HEK293 (cell line): Measurements from ENCODE around the gene COPS3.

Experiments
- CTCF ChIA-PET: fragments of 350-600 bp; formaldehyde crosslinking; extraction: SDS; loops from one replicate; lab custom pipeline; 2021; ENCODE audit warnings: antibody characterized with exemption; lab: Yijun Ruan, JAX
- POLR2A ChIA-PET: fragments of 300-600 bp; formaldehyde crosslinking; extraction: SDS; loops from one replicate; lab custom pipeline; 2020; ENCODE audit warnings: antibody characterized with exemption, inconsistent platforms; lab: Yijun Ruan, JAX
- H3K27ac ChIP-seq: fragments of 200-500 bp; sonication (Bioruptor generic); 2 replicates; pipeline ENCODE4 v1.5.1; 2014; ENCODE audit warnings: low read depth, low read length, control low read depth, inconsistent platforms; ENCODE audit errors: extremely low read depth
- H3K36me3 ChIP-seq, 2 experiments: fragments of 200-500 bp in 1 of 2; sonication (Bioruptor generic) in 1 of 2; 1 replicate in 1 of 2; 2 replicates in 1 of 2; pipeline ENCODE4 v1.5.1; 2014 to 2017; ENCODE audit warnings: inconsistent platforms in 2 of 2, low read length in 2 of 2; ENCODE audit not compliant: control insufficient read depth in 2 of 2, insufficient read depth in 1 of 2
- H3K4me1 ChIP-seq: fragments of 200-500 bp; sonication (Bioruptor generic); 2 replicates; pipeline ENCODE4 v1.5.1; 2014; ENCODE audit warnings: mild to moderate bottlenecking, low read length, inconsistent platforms; ENCODE audit not compliant: control insufficient read depth, insufficient read depth
- H3K4me3 ChIP-seq: 2 replicates; pipeline ENCODE4 v1.5.1; 2011; ENCODE audit warnings: low read depth, mild to moderate bottlenecking, control low read depth, low read length, moderate library complexity
- H3K9me3 ChIP-seq: fragments of 200-500 bp; sonication (Bioruptor generic); 2 replicates; pipeline ENCODE4 v1.5.1; 2014; ENCODE audit warnings: low read depth, low read length, inconsistent platforms; ENCODE audit not compliant: control insufficient read depth, insufficient read depth
- BCL11B ChIP-seq: fragments of 450-650 bp; formaldehyde crosslinking; IDR thresholded peaks from 2 replicates; pipeline ENCODE4 v1.5.1; 2016; ENCODE audit warnings: low read depth, missing biosample characterization, missing genetic modification characterization
- EGR2 ChIP-seq: fragments of 450-650 bp; formaldehyde crosslinking; IDR thresholded peaks from 2 replicates; pipeline ENCODE4 v1.5.1; 2016; ENCODE audit warnings: low read depth, missing biosample characterization, missing genetic modification characterization
- GLI4 ChIP-seq: fragments of 450-650 bp; formaldehyde crosslinking; IDR thresholded peaks from 2 replicates; pipeline ENCODE4 v1.5.1; 2016; ENCODE audit warnings: missing biosample characterization, missing genetic modification characterization
- INSM2 ChIP-seq: fragments of 450-650 bp; formaldehyde crosslinking; IDR thresholded peaks from 2 replicates; pipeline ENCODE4 v1.5.1; 2016; ENCODE audit warnings: missing biosample characterization, missing genetic modification characterization
- KLF7 ChIP-seq: fragments of 450-650 bp; formaldehyde crosslinking; IDR thresholded peaks from 2 replicates; pipeline ENCODE4 v1.5.1; 2016; ENCODE audit warnings: missing biosample characterization, missing genetic modification characterization, borderline replicate concordance
- PATZ1 ChIP-seq: fragments of 450-650 bp; formaldehyde crosslinking; IDR thresholded peaks from 2 replicates; pipeline ENCODE4 v1.5.1; 2016; ENCODE audit warnings: missing biosample characterization, missing genetic modification characterization
- PRDM1 ChIP-seq: fragments of 450-650 bp; formaldehyde crosslinking; IDR thresholded peaks from 2 replicates; pipeline ENCODE4; 2016; ENCODE audit warnings: missing biosample characterization, missing genetic modification characterization
- PRDM2 ChIP-seq: fragments of 450-650 bp; formaldehyde crosslinking; IDR thresholded peaks from 2 replicates; pipeline ENCODE4 v1.5.1; 2016; ENCODE audit warnings: missing biosample characterization, missing genetic modification characterization, borderline replicate concordance
- REPIN1 ChIP-seq: fragments of 450-650 bp; formaldehyde crosslinking; IDR thresholded peaks from 2 replicates; pipeline ENCODE4 v1.5.1; 2017; ENCODE audit warnings: missing biosample characterization, missing genetic modification characterization, low read depth
- SALL2 ChIP-seq: fragments of 450-650 bp; formaldehyde crosslinking; IDR thresholded peaks from 2 replicates; pipeline ENCODE4 v1.5.0; 2017; ENCODE audit warnings: missing biosample characterization, mild to moderate bottlenecking, missing genetic modification characterization, borderline replicate concordance
- ZBTB44 ChIP-seq: fragments of 450-650 bp; IDR thresholded peaks from 2 replicates; pipeline ENCODE4 v1.5.1; 2018; ENCODE audit warnings: missing biosample characterization, mild to moderate bottlenecking, missing genetic modification characterization
- ZIC2 ChIP-seq: fragments of 450-650 bp; formaldehyde crosslinking; IDR thresholded peaks from 2 replicates; pipeline ENCODE4 v1.5.1; 2016; ENCODE audit warnings: missing biosample characterization, missing genetic modification characterization
- ZNF112 ChIP-seq: fragments of 450-650 bp; formaldehyde crosslinking; IDR thresholded peaks from 2 replicates; pipeline ENCODE4 v1.5.0; 2017; ENCODE audit warnings: missing biosample characterization, missing genetic modification characterization
- ZNF2 ChIP-seq: fragments of 450-650 bp; formaldehyde crosslinking; IDR thresholded peaks from 2 replicates; pipeline ENCODE4 v1.5.1; 2016; ENCODE audit warnings: missing biosample characterization, missing genetic modification characterization
- ZNF362 ChIP-seq: fragments of 450-650 bp; formaldehyde crosslinking; IDR thresholded peaks from 2 replicates; pipeline ENCODE4 v1.5.1; 2016; ENCODE audit warnings: missing biosample characterization, missing genetic modification characterization
- ZNF473 ChIP-seq: fragments of 450-650 bp; formaldehyde crosslinking; IDR thresholded peaks from 2 replicates; pipeline ENCODE4 v1.5.1; 2017; ENCODE audit warnings: missing biosample characterization, missing genetic modification characterization
- ZNF555 ChIP-seq: fragments of 450-650 bp; formaldehyde crosslinking; conservative IDR thresholded peaks from 2 replicates; pipeline ENCODE4 v1.5.1; 2017; ENCODE audit warnings: missing biosample characterization, mild to moderate bottlenecking, missing genetic modification characterization, inconsistent platforms
- ZNF561 ChIP-seq: fragments of 450-650 bp; IDR thresholded peaks from 2 replicates; pipeline ENCODE4 v1.5.1; 2018; ENCODE audit warnings: missing biosample characterization, missing genetic modification characterization, borderline replicate concordance
- ZNF623 ChIP-seq: fragments of 450-650 bp; formaldehyde crosslinking; IDR thresholded peaks from 2 replicates; pipeline ENCODE4 v1.5.1; 2016; ENCODE audit warnings: missing biosample characterization, missing genetic modification characterization
- ZNF660 ChIP-seq: fragments of 450-650 bp; IDR thresholded peaks from 2 replicates; pipeline ENCODE4 v1.5.1; 2018; ENCODE audit warnings: missing biosample characterization, mild to moderate bottlenecking, missing genetic modification characterization
- ZNF670 ChIP-seq: fragments of 450-650 bp; formaldehyde crosslinking; IDR thresholded peaks from 2 replicates; pipeline ENCODE4 v1.5.1; 2016; ENCODE audit warnings: missing biosample characterization, missing genetic modification characterization, low read depth
- ZNF837 ChIP-seq: fragments of 450-650 bp; formaldehyde crosslinking; IDR thresholded peaks from 2 replicates; pipeline ENCODE4 v1.5.1; 2016; ENCODE audit warnings: missing biosample characterization, missing genetic modification characterization
- ZXDB ChIP-seq: fragments of 450-650 bp; formaldehyde crosslinking; IDR thresholded peaks from 2 replicates; pipeline ENCODE4 v1.5.1; 2016; ENCODE audit warnings: missing biosample characterization, missing genetic modification characterization

COPS3 gene

GRCh38 chr17:17213775-17214174, 67.3 kb downstream of the COPS3 start:
- H3K9me3 ChIP-seq: no peaks in the 10 kb centered on the region
- no peak for TF ChIP-seq REPIN1 (tag by site-specific recombination)
- TF ChIP-seq BCL11B: no peak
- no peak for TF ChIP-seq PRDM2
- TF ChIP-seq ZNF112: no peak
- no peak for TF ChIP-seq ZNF555 (tag by site-specific recombination)
- no peak for TF ChIP-seq ZBTB44
- TF ChIP-seq ZNF670 (tag by site-specific recombination): no peak
- no peak overlapping the region for H3K27ac ChIP-seq
- H3K4me1 ChIP-seq: no peaks in the 10 kb centered on the region
- H3K4me3 ChIP-seq: no peak overlapping the region
- ChIA-PET CTCF (interaction anchor here (0.5 kb wide), 1 partner anchor 8 kb away, joined by 3 read pairs; no protein-coding TSS in a partner anchor), POLR2A (interaction anchor here (0.7 kb wide), 1 partner anchor 808 kb away, joined by 3 read pairs; no protein-coding TSS in a partner anchor)
- H3K36me3 ChIP-seq: peaks cover 17 to 69% of the 10 kb centered on the region in 2 experiments

GRCh38 chr17:17207998-17208397, 73.0 kb downstream of the COPS3 start:
- ChIA-PET POLR2A (interaction anchor here (1.2 to 1.8 kb wide), 2 partner anchors 28 to 72 kb away, joined by 4 read pairs; no protein-coding TSS in a partner anchor), CTCF (interaction anchor here (1.1 kb wide), 1 partner anchor 66 kb away, joined by 3 read pairs; no protein-coding TSS in a partner anchor)
- Histone ChIP-seq H3K4me3 (no peak overlapping the region), H3K4me1 (peaks cover 5% of the 10 kb centered on the region), H3K9me3 (no peaks in the 10 kb centered on the region), H3K27ac (no peak overlapping the region), H3K36me3 (peaks cover 0 to 33% of the 10 kb centered on the region in 2 experiments)
- TF ChIP-seq SALL2 (tag by site-specific recombination) (no peak), INSM2 (tag by site-specific recombination) (no peak), EGR2 (no peak), ZNF473 (tag by site-specific recombination) (no peak), PRDM1 (tag by site-specific recombination) (no peak), ZIC2 (tag by site-specific recombination) (no peak), ZXDB (tag by site-specific recombination) (no peak), ZNF2 (tag by site-specific recombination) (no peak), ZNF837 (no peak), GLI4 (no peak), BCL11B (no peak), ZNF660 (no peak), ZNF362 (tag by site-specific recombination) (no peak), KLF7 (tag by site-specific recombination) (no peak), ZNF623 (tag by site-specific recombination) (no peak), ZNF561 (no peak), ZNF555 (tag by site-specific recombination) (no peak), PATZ1 (tag by site-specific recombination) (no peak)
